HepG2 (cell line): Measurements from ENCODE around the gene ING5. TPM values are rescaled to one million over a fixed set of nuclear protein-coding genes. Genes with fewer than 3 reads are reported as not detected.

ENCODE experiments used
- ATAC-seq: fragments of 200-7000 bp; cut with Tn5 transposase; 3 replicates; pipeline ENCODE4 v1.9.1; 2020; ENCODE audit warnings: mild to moderate bottlenecking, moderate library complexity
- BruUV-seq: library from RNA; stranded (reverse); fragments of 400-500 nt; replicated peaks from 2 replicates; lab custom pipeline; 2021; lab: Mats Ljungman, UMichigan
- CTCF ChIA-PET: fragments of 300-600 bp; formaldehyde crosslinking; extraction: SDS; loops from one replicate; lab custom pipeline; 2021; ENCODE audit warnings: low total read pairs, inconsistent platforms, low intra/inter-chr PET ratio; lab: Yijun Ruan, JAX
- POLR2A ChIA-PET: fragments of 350-600 bp; sonication (Branson Sonifier 250); formaldehyde crosslinking; loops from one replicate; lab custom pipeline; 2020; ENCODE audit warnings: antibody characterized with exemption, inconsistent platforms; lab: Yijun Ruan, JAX
- DNase-seq: peaks from one replicate; pipeline ENCODE4 v3.0.0-alpha.2; 2015; ENCODE audit warnings: low spot score
- FAIRE-seq: peaks from 3 replicates; lab custom pipeline; 2011; peaks lifted over from hg19 to GRCh38; lab: Jason Lieb, UNC
- H2AFZ ChIP-seq: one replicate; pipeline ENCODE4 v1.6.1; 2011; ENCODE audit warnings: low read length, inconsistent platforms
- H3K27ac ChIP-seq: fragments of 300-600 bp; 3 replicates; pipeline ENCODE4 v1.8.0; 2011; ENCODE audit warnings: mixed run types, mild to moderate bottlenecking, mixed read lengths, low read length, inconsistent platforms; ENCODE audit not compliant: insufficient read depth; ENCODE audit errors: extremely low read length
- H3K27me3 ChIP-seq, 2 experiments: fragments of 200-600 bp in 1 of 2; 2 replicates in 1 of 2; 3 replicates in 1 of 2; pipeline versions ENCODE4 v1.6.0 to v1.8.0; 2011; ENCODE audit warnings: low read length in 2 of 2, mild to moderate bottlenecking in 2 of 2, moderate library complexity in 2 of 2, inconsistent platforms in 1 of 2; ENCODE audit not compliant: insufficient read depth in 2 of 2, control insufficient read depth in 1 of 2
- H3K36me3 ChIP-seq, 2 experiments: fragments of 200-600 bp in 1 of 2; replicated peaks in 1 of 2; 2 replicates in 1 of 2; 3 replicates in 1 of 2; pipeline versions ENCODE4 v1.5.1 to v1.8.0; 2011; ENCODE audit warnings: low read length in 2 of 2, inconsistent platforms in 1 of 2; ENCODE audit not compliant: insufficient read depth in 2 of 2, control insufficient read depth in 1 of 2
- H3K4me1 ChIP-seq: 2 replicates; pipeline ENCODE4 v1.5.1; 2012; ENCODE audit warnings: low read length, inconsistent platforms; ENCODE audit not compliant: insufficient read depth
- H3K4me2 ChIP-seq: 2 replicates; pipeline ENCODE4 v1.6.0; 2011; ENCODE audit warnings: low read depth, low read length, inconsistent platforms
- H3K4me3 ChIP-seq, 3 experiments: fragments of 200-600 bp in 1 of 3; sonication (generic), shearing (Covaris generic) in 1 of 3; replicated peaks in 1 of 3; 2 replicates each; pipeline ENCODE4 v1.5.1; 2011 to 2016; ENCODE audit warnings: low read length in 3 of 3, inconsistent platforms in 2 of 3, low read depth in 2 of 3, mild to moderate bottlenecking in 2 of 3, control low read depth in 1 of 3, mixed read lengths in 1 of 3; ENCODE audit not compliant: insufficient read depth in 1 of 3
- H3K79me2 ChIP-seq: one replicate; pipeline ENCODE4 v1.6.1; 2011; ENCODE audit warnings: low read length, inconsistent platforms; ENCODE audit not compliant: insufficient read depth
- H3K9ac ChIP-seq: 2 replicates; pipeline ENCODE4 v1.6.0; 2011; ENCODE audit warnings: mild to moderate bottlenecking, low read depth, low read length, inconsistent platforms; ENCODE audit not compliant: insufficient read depth
- H3K9me3 ChIP-seq: 2 replicates; pipeline ENCODE4 v1.5.1; 2012; ENCODE audit warnings: mild to moderate bottlenecking, low read length
- H4K20me1 ChIP-seq: 2 replicates; pipeline ENCODE4 v1.6.0; 2011; ENCODE audit warnings: inconsistent platforms, mild to moderate bottlenecking, low read length, moderate library complexity; ENCODE audit not compliant: insufficient read depth
- HHEX ChIP-seq: IDR thresholded peaks from 2 replicates; pipeline ENCODE4 v1.6.1; 2016; ENCODE audit warnings: control low read depth
- HOXD1 ChIP-seq: sonication (generic); formaldehyde crosslinking; IDR thresholded peaks from 2 replicates; pipeline ENCODE4 v1.5.0; 2020; ENCODE audit warnings: missing genetic modification reagents
- KLF12 ChIP-seq: sonication (generic); formaldehyde crosslinking; IDR thresholded peaks from 2 replicates; pipeline ENCODE4 v1.4.0; 2020; ENCODE audit warnings: missing genetic modification reagents, borderline replicate concordance
- POLR2A ChIP-seq, 2 experiments: IDR thresholded peaks; 2 replicates each; pipeline ENCODE4 v1.6.1; 2011; ENCODE audit warnings: low read depth in 2 of 2, low read length in 2 of 2, mild to moderate bottlenecking in 1 of 2, moderate library complexity in 1 of 2; ENCODE audit not compliant: insufficient read depth in 1 of 2
- RXRB ChIP-seq: IDR thresholded peaks from 2 replicates; pipeline ENCODE4 v1.6.1; 2016; ENCODE audit warnings: borderline replicate concordance, missing genetic modification reagents, missing compliant biosample characterization
- ZFAT ChIP-seq: sonication (generic); formaldehyde crosslinking; conservative IDR thresholded peaks from 2 replicates; pipeline ENCODE4 v1.8.1; 2023; ENCODE audit warnings: missing genetic modification reagents, inconsistent platforms
- ZSCAN5A ChIP-seq: sonication (generic); formaldehyde crosslinking; IDR thresholded peaks from 2 replicates; pipeline ENCODE4 v1.8.0; 2022; ENCODE audit warnings: mild to moderate bottlenecking, missing genetic modification reagents, borderline replicate concordance
- WGBS: methylation state at CpG from one replicate; pipeline ENCODE4 v1.1.6; 2017; ENCODE audit warnings: low lambda C conversion rate; 5-methylcytosine and 5-hydroxymethylcytosine counted together
- in situ Hi-C: cut with HindIII; loops from 2 replicates; pipeline ENCODE4 v1.10.0; 2017; ENCODE audit warnings: low pct_unique_long_range_greater_than_20kb; ENCODE audit not compliant: extremely low pct_ligation_motif_present
- intact Hi-C: fragments of 100-400 bp; cut with micrococcal nuclease; formaldehyde crosslinking; loops from one replicate; pipeline ENCODE4 v1.10.0; 2022; ENCODE audit not compliant: unreplicated experiment
- polyA plus RNA-seq, 8 experiments: library from polyadenylated mRNA; depleted of rRNA in 3 of 8; stranded (reverse) in 7 of 8; unstranded in 1 of 8; fragments of >200 nt; fragmentation: Illumina TruSeq in 4 of 8; extraction: Trizol in 4 of 8; gene quantifications; 2 replicates each; pipeline versions ENCODE4 v1.2.1 to v1.2.3, GENCODE V29; 2011 to 2016; ENCODE audit warnings: low read depth in 4 of 8, missing spikeins in 1 of 8, mixed read lengths in 1 of 8; ENCODE audit not compliant: insufficient read depth in 1 of 8
- total RNA-seq, 5 experiments: library from RNA; depleted of rRNA; stranded (reverse); fragments of >200 nt; fragmentation: Illumina TruSeq; extraction: Trizol; gene quantifications; 2 replicates each; pipeline ENCODE4 v1.2.3, GENCODE V29; 2016; ENCODE audit warnings: low read depth in 1 of 5
- TF ChIP-seq, protein P1 (sequence below): sonication (generic); formaldehyde crosslinking; IDR thresholded peaks from 2 replicates; pipeline ENCODE4 v1.8.1; 2022; ENCODE audit warnings: low read depth, mild to moderate bottlenecking, missing genetic modification reagents

ING5 gene
- total and polyA plus RNA-seq, 2 of the 13 experiments (the other 11 are each of a cell fraction or from before 2014, with no cell fraction given) = 61.9 to 71.9 TPM

- Histone ChIP-seq H4K20me1 (0 out of 2 replicates have a peak, but pooled peaks cover 3% of the 10 kb centered on the region), H3K4me3 (no peak overlapping the region), H2AFZ (no peak overlapping the region), H3K79me2 (peaks cover 9% of the 10 kb centered on the region), H3K9me3 (peaks cover 13% of the 10 kb centered on the region; the same call in 1 of the 2 replicates), H3K27me3 (no peaks in the 10 kb centered on the region)
- POLR2A ChIA-PET = no interaction called here
- FAIRE-seq = no peak
- in situ Hi-C loops = no loop called here
- no TSS peak for BruUV-seq
- intact Hi-C loops = no loop called here
- WGBS = 98% methylated on average over 10 of the region's 10 CpGs
- no peak for DNase-seq
- CTCF ChIA-PET = no interaction called here
- no peak; the same call in 1 of the 3 replicates for ATAC-seq
- TF ChIP-seq ZSCAN5A (CRISPR knock-in tag) (no peak), RXRB (CRISPR knock-in tag) (no peak), POLR2A (IDR thresholded peaks at IDR 0.05; ENCODE audit: insufficient read depth in 1 of 2, low read depth in 2 of 2, low read length in 2 of 2) (0 out of 4 replicates have a peak, but pooled peaks of 1 of the 2 experiments have one; percentile 1), HHEX (CRISPR knock-in tag) (no peak), ZFAT (CRISPR knock-in tag) (no peak), HOXD1 (CRISPR knock-in tag) (no peak), KLF12 (CRISPR knock-in tag) (no peak)
- TF ChIP-seq, protein P1, sequence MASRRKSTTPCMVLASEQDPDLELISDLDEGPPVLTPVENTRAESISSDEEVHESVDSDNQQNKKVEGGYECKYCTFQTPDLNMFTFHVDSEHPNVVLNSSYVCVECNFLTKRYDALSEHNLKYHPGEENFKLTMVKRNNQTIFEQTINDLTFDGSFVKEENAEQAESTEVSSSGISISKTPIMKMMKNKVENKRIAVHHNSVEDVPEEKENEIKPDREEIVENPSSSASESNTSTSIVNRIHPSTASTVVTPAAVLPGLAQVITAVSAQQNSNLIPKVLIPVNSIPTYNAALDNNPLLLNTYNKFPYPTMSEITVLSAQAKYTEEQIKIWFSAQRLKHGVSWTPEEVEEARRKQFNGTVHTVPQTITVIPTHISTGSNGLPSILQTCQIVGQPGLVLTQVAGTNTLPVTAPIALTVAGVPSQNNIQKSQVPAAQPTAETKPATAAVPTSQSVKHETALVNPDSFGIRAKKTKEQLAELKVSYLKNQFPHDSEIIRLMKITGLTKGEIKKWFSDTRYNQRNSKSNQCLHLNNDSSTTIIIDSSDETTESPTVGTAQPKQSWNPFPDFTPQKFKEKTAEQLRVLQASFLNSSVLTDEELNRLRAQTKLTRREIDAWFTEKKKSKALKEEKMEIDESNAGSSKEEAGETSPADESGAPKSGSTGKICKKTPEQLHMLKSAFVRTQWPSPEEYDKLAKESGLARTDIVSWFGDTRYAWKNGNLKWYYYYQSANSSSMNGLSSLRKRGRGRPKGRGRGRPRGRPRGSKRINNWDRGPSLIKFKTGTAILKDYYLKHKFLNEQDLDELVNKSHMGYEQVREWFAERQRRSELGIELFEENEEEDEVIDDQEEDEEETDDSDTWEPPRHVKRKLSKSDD (CRISPR knock-in tag) = no peak
- TF ChIP-seq, all 625 proteins: peak for 1
- H3K4me2 ChIP-seq = no peak overlapping the region
- no peak overlapping the region for H3K9ac ChIP-seq
- H3K27ac ChIP-seq = no peak overlapping the region
- peaks cover 45 to 83% of the 10 kb centered on the region in 2 experiments for H3K36me3 ChIP-seq
- peaks cover 6% of the 10 kb centered on the region; the same call in 1 of the 2 replicates for H3K4me1 ChIP-seq
Observed at GRCh38 chr2:241708879-241709278, 7.0 kb downstream of the ING5 start.
